ENCODE results near the gene MACO1.
"Not testable (repeated sequence)": the region's sequence is repeated elsewhere in the genome, so short reads cannot be mapped to it uniquely, and the experiment has no call there.

Gene MACO1

GRCh38 chr1:25430073-25430966 lies at the start of gene MACO1:
Gene MACO1 (plus strand): TSS chr1:25430897. CDS start chr1:25431099, 202 bp downstream.
- Mint-ChIP-seq H3K4me3 (peak within 1 kb of the TSS; percentile 94), H3K9me3 (no peaks in the 10 kb centered on the region), H3K36me3 (no peaks in the 10 kb centered on the region), H3K27me3 (no peaks in the 10 kb centered on the region), H3K27ac (peak within 1 kb of the TSS; percentile 99), H3K4me1 (peaks cover 44% of the 10 kb centered on the region)
- ATAC-seq = peak; percentile 95

GRCh38 chr1:25382543-25382942 lies 48.2 kb upstream of the MACO1 start:
- H3K27ac Mint-ChIP-seq, H3K27me3 Mint-ChIP-seq, H3K4me1 Mint-ChIP-seq, ATAC-seq, H3K4me3 Mint-ChIP-seq, H3K9me3 Mint-ChIP-seq: not testable (repeated sequence)
- peaks cover 16% of the 10 kb centered on the region for H3K36me3 Mint-ChIP-seq

- not testable (repeated sequence) for ATAC-seq, H3K4me1 Mint-ChIP-seq, H3K4me3 Mint-ChIP-seq, H3K27ac Mint-ChIP-seq, H3K9me3 Mint-ChIP-seq, H3K27me3 Mint-ChIP-seq
- peaks cover 16% of the 10 kb centered on the region for H3K36me3 Mint-ChIP-seq
Observed at GRCh38 chr1:25383090-25383489, 47.6 kb upstream of the MACO1 start.

- H3K9me3 Mint-ChIP-seq, H3K4me1 Mint-ChIP-seq, H3K4me3 Mint-ChIP-seq, ATAC-seq, H3K27ac Mint-ChIP-seq, H3K36me3 Mint-ChIP-seq, H3K27me3 Mint-ChIP-seq: not testable (repeated sequence)
Observed at GRCh38 chr1:25383875-25384274, 46.8 kb upstream of the MACO1 start.

- not testable (repeated sequence) for H3K9me3 Mint-ChIP-seq, H3K27me3 Mint-ChIP-seq, H3K4me1 Mint-ChIP-seq, H3K4me3 Mint-ChIP-seq, H3K36me3 Mint-ChIP-seq, ATAC-seq, H3K27ac Mint-ChIP-seq
Observed at GRCh38 chr1:25387096-25387495, 43.6 kb upstream of the MACO1 start.

- H3K4me3 Mint-ChIP-seq, H3K9me3 Mint-ChIP-seq, H3K27ac Mint-ChIP-seq, ATAC-seq, H3K27me3 Mint-ChIP-seq, H3K36me3 Mint-ChIP-seq, H3K4me1 Mint-ChIP-seq: not testable (repeated sequence)
Observed at GRCh38 chr1:25388691-25389090, 42.0 kb upstream of the MACO1 start.

- not testable (repeated sequence) for H3K27ac Mint-ChIP-seq, H3K4me1 Mint-ChIP-seq, H3K4me3 Mint-ChIP-seq, H3K36me3 Mint-ChIP-seq, H3K27me3 Mint-ChIP-seq, H3K9me3 Mint-ChIP-seq
- ATAC-seq = peak; percentile 59
Observed at GRCh38 chr1:25389721-25390120, 41.0 kb upstream of the MACO1 start.

GRCh38 chr1:25392841-25393240 lies 37.9 kb upstream of the MACO1 start:
- Mint-ChIP-seq H3K27ac (no peak overlapping the region), H3K36me3 (no peaks in the 10 kb centered on the region), H3K4me3 (no peak overlapping the region), H3K9me3 (no peaks in the 10 kb centered on the region), H3K4me1 (peaks cover 6% of the 10 kb centered on the region), H3K27me3 (peaks cover 8% of the 10 kb centered on the region)
- no peak for ATAC-seq

- H3K36me3 Mint-ChIP-seq, H3K4me1 Mint-ChIP-seq, H3K27ac Mint-ChIP-seq, H3K9me3 Mint-ChIP-seq, H3K4me3 Mint-ChIP-seq: not testable (repeated sequence)
- peaks cover 17% of the 10 kb centered on the region for H3K27me3 Mint-ChIP-seq
- ATAC-seq = peak; percentile 43
Observed at GRCh38 chr1:25397549-25397948, 33.1 kb upstream of the MACO1 start.

- H3K4me3 Mint-ChIP-seq, H3K27ac Mint-ChIP-seq, H3K4me1 Mint-ChIP-seq, H3K9me3 Mint-ChIP-seq, H3K36me3 Mint-ChIP-seq: not testable (repeated sequence)
- H3K27me3 Mint-ChIP-seq = peaks cover 23% of the 10 kb centered on the region
- peak; percentile 78 for ATAC-seq
Observed at GRCh38 chr1:25398079-25398478, 32.6 kb upstream of the MACO1 start.

- not testable (repeated sequence) for H3K4me1 Mint-ChIP-seq, H3K27ac Mint-ChIP-seq, H3K9me3 Mint-ChIP-seq, H3K4me3 Mint-ChIP-seq, H3K36me3 Mint-ChIP-seq
- peaks cover 17% of the 10 kb centered on the region for H3K27me3 Mint-ChIP-seq
- peak; percentile 58 for ATAC-seq
Observed at GRCh38 chr1:25402947-25403803, 27.5 kb upstream of the MACO1 start.

- H3K4me1 Mint-ChIP-seq, H3K4me3 Mint-ChIP-seq, H3K9me3 Mint-ChIP-seq, H3K36me3 Mint-ChIP-seq, H3K27ac Mint-ChIP-seq: not testable (repeated sequence)
- peak; percentile 43 for ATAC-seq
- peaks cover 17% of the 10 kb centered on the region for H3K27me3 Mint-ChIP-seq
Observed at GRCh38 chr1:25405731-25406305, 24.9 kb upstream of the MACO1 start.

GRCh38 chr1:25409641-25410427 lies 20.9 kb upstream of the MACO1 start:
- not testable (repeated sequence) for H3K4me1 Mint-ChIP-seq, H3K9me3 Mint-ChIP-seq, H3K27me3 Mint-ChIP-seq, ATAC-seq, H3K36me3 Mint-ChIP-seq, H3K27ac Mint-ChIP-seq, H3K4me3 Mint-ChIP-seq

GRCh38 chr1:25412872-25413623 lies 17.6 kb upstream of the MACO1 start:
- not testable (repeated sequence) for ATAC-seq, H3K36me3 Mint-ChIP-seq, H3K4me1 Mint-ChIP-seq, H3K27me3 Mint-ChIP-seq, H3K27ac Mint-ChIP-seq, H3K4me3 Mint-ChIP-seq, H3K9me3 Mint-ChIP-seq

Data from stimulated activated memory B cell treated with anti-CD40 and anti-IgM and Interleukin-4, amounts not matched to agents 10 μg/mL and 1 μg/mL and 100 μg/mL, for 72 hours (primary cell).